GM12878 (cell line): ENCODE results near the gene GNG12. TPM values are rescaled to one million over a fixed set of nuclear protein-coding genes. Genes with fewer than 3 reads are reported as not detected.

Experiments used
- ATAC-seq: fragments of 200-7000 bp; cut with Tn5 transposase; 3 replicates; pipeline ENCODE4 v1.9.1; 2020; ENCODE audit warnings: mild to moderate bottlenecking, moderate library complexity
- BruUV-seq: library from RNA; stranded (reverse); fragments of 400-500 nt; replicated peaks from 2 replicates; lab custom pipeline; 2021; lab: Mats Ljungman, UMichigan
- CTCF ChIA-PET: fragments of 300-600 bp; sonication (Branson Sonifier 250); formaldehyde crosslinking; extraction: SDS; loops from one replicate; lab custom pipeline; 2021; ENCODE audit warnings: inconsistent platforms; lab: Yijun Ruan, JAX
- POLR2A ChIA-PET: fragments of 350-600 bp; formaldehyde crosslinking; extraction: SDS; loops from one replicate; lab custom pipeline; 2021; ENCODE audit warnings: inconsistent platforms; lab: Charles Lee
- RAD21 ChIA-PET: fragments of 300-600 bp; sonication (Branson Sonifier 250); formaldehyde crosslinking; loops from one replicate; lab custom pipeline; 2023; ENCODE audit warnings: antibody characterized with exemption; ENCODE audit not compliant: unreplicated experiment; lab: Charles Lee
- SMC1A ChIA-PET: fragments of 300-600 bp; sonication (Branson Sonifier 250); formaldehyde crosslinking; loops from one replicate; lab custom pipeline; 2023; ENCODE audit not compliant: unreplicated experiment, uncharacterized antibody; lab: Charles Lee
- DNase-seq: peaks from one replicate; pipeline ENCODE4 v3.0.0-alpha.2; 2011; ENCODE audit warnings: low read depth, low spot score
- FAIRE-seq: peaks from 3 replicates; lab custom pipeline; 2011; peaks lifted over from hg19 to GRCh38; lab: Jason Lieb, UNC
- H2AFZ ChIP-seq: 2 replicates; pipeline ENCODE4 v1.6.0; 2011; ENCODE audit warnings: low read depth, low read length, control low read depth; ENCODE audit not compliant: control insufficient read depth
- H3K27ac ChIP-seq: 2 replicates; pipeline ENCODE4 v1.5.1; 2011; ENCODE audit warnings: control low read depth; ENCODE audit not compliant: control insufficient read depth, insufficient read depth
- H3K27me3 ChIP-seq, 2 experiments: replicated peaks in 1 of 2; 2 replicates each; pipeline versions ENCODE4 v1.6.0 to v1.6.1; 2011; ENCODE audit warnings: low read length in 1 of 2; ENCODE audit not compliant: control insufficient read depth in 2 of 2, insufficient read depth in 2 of 2
- H3K36me3 ChIP-seq, 2 experiments: 2 replicates each; pipeline ENCODE4 v1.5.1; 2011; ENCODE audit warnings: low read length in 1 of 2; ENCODE audit not compliant: control insufficient read depth in 2 of 2, insufficient read depth in 2 of 2
- H3K4me1 ChIP-seq: 2 replicates; pipeline ENCODE4 v1.6.1; 2011; ENCODE audit warnings: mild to moderate bottlenecking, low read length, moderate library complexity, mixed read lengths; ENCODE audit not compliant: control insufficient read depth, insufficient read depth
- H3K4me2 ChIP-seq: 2 replicates; pipeline ENCODE4 v1.6.0; 2011; ENCODE audit warnings: control low read depth; ENCODE audit not compliant: control insufficient read depth, insufficient read depth
- H3K4me3 ChIP-seq: fragments of 200-600 bp; sonication (generic); 2 replicates; pipeline ENCODE4 v1.5.1; 2016
- H3K79me2 ChIP-seq: 2 replicates; pipeline ENCODE4 v1.6.0; 2011; ENCODE audit warnings: low read length; ENCODE audit not compliant: control insufficient read depth, insufficient read depth
- H3K9ac ChIP-seq: 2 replicates; pipeline ENCODE4 v1.8.0; 2011; ENCODE audit warnings: low read length, control low read depth, mixed read lengths; ENCODE audit not compliant: control insufficient read depth, insufficient read depth
- H3K9me3 ChIP-seq: replicated peaks from 3 replicates; pipeline ENCODE4 v1.5.1; 2011; ENCODE audit warnings: mild to moderate bottlenecking, low read length; ENCODE audit not compliant: control insufficient read depth, insufficient read depth
- H4K20me1 ChIP-seq: 2 replicates; pipeline ENCODE4 v1.6.0; 2011; ENCODE audit not compliant: control insufficient read depth, insufficient read depth
- ATF2 ChIP-seq: IDR thresholded peaks from 2 replicates; pipeline ENCODE4 v1.6.1; 2012; ENCODE audit warnings: low read length, inconsistent platforms
- CEBPB ChIP-seq, 2 experiments: fragments of 150-350 bp in 1 of 2; IDR thresholded peaks; 2 replicates each; pipeline ENCODE4 v1.6.1; 2012 to 2014; ENCODE audit warnings: low read depth in 2 of 2, low read length in 2 of 2, borderline replicate concordance in 1 of 2, inconsistent platforms in 1 of 2
- CREB1 ChIP-seq: IDR thresholded peaks from 2 replicates; pipeline ENCODE4 v1.6.1; 2012; ENCODE audit warnings: low read depth, mild to moderate bottlenecking, inconsistent platforms
- EED ChIP-seq: sonication (generic); IDR thresholded peaks from 2 replicates; pipeline ENCODE4 v1.6.1; 2016; ENCODE audit warnings: antibody characterized with exemption, low read depth
- EGR1 ChIP-seq, 2 experiments: IDR thresholded peaks; 1 replicate in 1 of 2; 2 replicates in 1 of 2; pipeline ENCODE4 v1.6.1; 2011 to 2012; ENCODE audit warnings: low read depth in 2 of 2, low read length in 2 of 2, borderline replicate concordance in 1 of 2, mild to moderate bottlenecking in 1 of 2, moderate library complexity in 1 of 2
- ESRRA ChIP-seq: IDR thresholded peaks from 2 replicates; pipeline ENCODE4 v1.6.1; 2012; ENCODE audit warnings: mild to moderate bottlenecking, low read length, improper control_type of control experiment
- MYC ChIP-seq: IDR thresholded peaks from 2 replicates; pipeline ENCODE4 v1.6.1; 2011; ENCODE audit warnings: mild to moderate bottlenecking, low read length, moderate library complexity, inconsistent platforms; ENCODE audit not compliant: insufficient read depth, insufficient replicate concordance, insufficient read length, severe bottlenecking
- NBN ChIP-seq: fragments of 450-650 bp; IDR thresholded peaks from 2 replicates; pipeline ENCODE4 v1.6.1; 2016
- NKRF ChIP-seq: fragments of 450-650 bp; conservative IDR thresholded peaks from 2 replicates; pipeline ENCODE4 v1.6.1; 2017; ENCODE audit warnings: mild to moderate bottlenecking, moderate library complexity
- NR2C2 ChIP-seq: IDR thresholded peaks from 2 replicates; pipeline ENCODE4 v1.6.1; 2011; ENCODE audit warnings: borderline replicate concordance, low read depth; ENCODE audit not compliant: control insufficient read depth, insufficient read length
- POLR2A ChIP-seq: IDR thresholded peaks from 2 replicates; pipeline ENCODE4 v1.6.1; 2011; ENCODE audit warnings: low read depth, mild to moderate bottlenecking, low read length
- RBBP5 ChIP-seq: fragments of 200-600 bp; sonication (generic); conservative IDR thresholded peaks from 2 replicates; pipeline ENCODE4 v1.6.1; 2016
- SIN3A ChIP-seq: IDR thresholded peaks from 2 replicates; pipeline ENCODE4 v1.6.1; 2012; ENCODE audit warnings: low read depth, low read length, improper control_type of control experiment
- TBL1XR1 ChIP-seq: IDR thresholded peaks from 2 replicates; pipeline ENCODE4 v1.6.1; 2012; ENCODE audit warnings: low read depth, low read length, improper control_type of control experiment
- WRNIP1 ChIP-seq: IDR thresholded peaks from 2 replicates; pipeline ENCODE4 v1.6.1; 2011; ENCODE audit warnings: low read depth, low read length, improper control_type of control experiment, borderline replicate concordance
- YBX1 ChIP-seq: fragments of 450-650 bp; IDR thresholded peaks from 2 replicates; pipeline ENCODE4 v1.6.1; 2016; ENCODE audit warnings: antibody characterized with exemption
- WGBS: methylation state at CpG from one replicate; pipeline ENCODE4 v1.1.6; 2016; ENCODE audit warnings: low lambda C conversion rate; ENCODE audit not compliant: insufficient replicate concordance, insufficient coverage; ENCODE audit errors: missing lambda C conversion rate; 5-methylcytosine and 5-hydroxymethylcytosine counted together
- in situ Hi-C: fragments of 300-500 bp; cut with MboI; formaldehyde crosslinking; loops from 9 replicates; pipeline ENCODE4 v1.14.3; 2018; ENCODE audit warnings: mixed read lengths
- intact Hi-C: fragments of 100-400 bp; cut with micrococcal nuclease; formaldehyde crosslinking; loops from one replicate; pipeline ENCODE4 v1.14.2; 2022; ENCODE audit not compliant: unreplicated experiment
- polyA plus RNA-seq, 11 experiments: library from polyadenylated mRNA; depleted of rRNA in 4 of 11; unstranded in 6 of 11; stranded (reverse) in 5 of 11; fragments of >200 nt; fragmentation: Nextera tagmentation in 4 of 11; fragmentation: Illumina TruSeq in 1 of 11; extraction: Ambion mirVana in 4 of 11; extraction: Trizol in 1 of 11; gene quantifications; 1 replicate in 1 of 11; 2 replicates in 10 of 11; pipeline versions ENCODE4 v1.2.1 to v1.2.3, GENCODE V29; 2011 to 2016; ENCODE audit warnings: inconsistent platforms in 2 of 11, missing spikeins in 2 of 11, low read depth in 1 of 11
- total RNA-seq, 4 experiments: library from RNA; depleted of rRNA in 3 of 4; stranded (reverse); fragments of >200 nt in 3 of 4; fragmentation: Illumina TruSeq in 1 of 4; extraction: Trizol in 1 of 4; gene quantifications; 2 replicates each; pipeline versions ENCODE4 v1.2.1 to v1.2.3, GENCODE V29; 2013 to 2021

GNG12 gene
- total and polyA plus RNA-seq, 10 of the 15 experiments (the other 5 are each of a cell fraction or from before 2014, with no cell fraction given), result 0.22 to 32.8 (median 0.35) TPM

- TF ChIP-seq CEBPB (IDR thresholded peaks at IDR 0.05; ENCODE audit: borderline replicate concordance in 1 of 2, low read depth in 2 of 2, low read length in 2 of 2), result no peak
- TF ChIP-seq NBN, result no peak
- TF ChIP-seq SIN3A, result no peak
- no peak for TF ChIP-seq ESRRA
- no peak for TF ChIP-seq YBX1
- TF ChIP-seq RBBP5, result no peak
- TF ChIP-seq NKRF, result no peak
These were observed 42.0 kb downstream of the GNG12 start (continued) for GRCh38 chr1:67791261-67791660.

- POLR2A ChIA-PET, result interaction anchor here (0.6 to 4.0 kb wide), 4 partner anchors 22 to 42 kb away, joined by 3 to 24 read pairs (median 8); no protein-coding TSS in a partner anchor
- in situ Hi-C loops, result no loop called here
- Histone ChIP-seq H3K79me2 (no peaks in the 10 kb centered on the region), H4K20me1 (no peaks in the 10 kb centered on the region), H2AFZ (no peak overlapping the region), H3K27ac (no peak overlapping the region), H3K27me3 (no peaks in the 10 kb centered on the region; a peak in 1 of 4 replicates), H3K4me1 (no peaks in the 10 kb centered on the region), H3K9me3 (no peaks in the 10 kb centered on the region), H3K4me3 (no peak overlapping the region), H3K36me3 (no peaks in the 10 kb centered on the region), H3K4me2 (no peak overlapping the region), H3K9ac (no peak overlapping the region)
- no peak for FAIRE-seq
- intact Hi-C loops, result no loop called here
- TF ChIP-seq CREB1 (no peak), WRNIP1 (no peak), EED (no peak), MYC (no peak), POLR2A (no peak), ATF2 (no peak), NR2C2 (no peak), TBL1XR1 (no peak), EGR1 (IDR thresholded peaks at IDR 0.05; ENCODE audit: borderline replicate concordance in 1 of 2, low read depth in 2 of 2, low read length in 2 of 2) (no peak)
- SMC1A ChIA-PET, result interaction anchor here (1.2 to 12.3 kb wide), 5 partner anchors 9 to 60 kb away, joined by 3 to 389 read pairs (median 15); no protein-coding TSS in a partner anchor
- CTCF ChIA-PET, result interaction anchor here (0.6 to 1.8 kb wide), 8 partner anchors 10 to 60 kb away, joined by 3 to 5 read pairs (median 3); no protein-coding TSS in a partner anchor
- DNase-seq, result no peak
- 33% methylated on average over 6 of the region's 7 CpGs for WGBS
- RAD21 ChIA-PET, result interaction anchor here (1.3 to 9.5 kb wide), 7 partner anchors 9 to 30 kb away, joined by 3 to 87 read pairs (median 26); no protein-coding TSS in a partner anchor
- no peak for ATAC-seq
- no TSS peak for BruUV-seq
These were observed 43.0 kb downstream of the GNG12 start for GRCh38 chr1:67790201-67790692.
